GM18517 (cell line): Measurements from ENCODE around the gene EXOG.
A peak's percentile ranks its signal among the peaks of the same experiment; 100 is the strongest.

ENCODE experiments used
- ATAC-seq: cut with Tn5 transposase; IDR thresholded peaks from one replicate; pipeline ENCODE4 v1.9.1; 2021; ENCODE audit warnings: mild to moderate bottlenecking, moderate library complexity; ENCODE audit not compliant: unreplicated experiment

EXOG gene

DNA sequence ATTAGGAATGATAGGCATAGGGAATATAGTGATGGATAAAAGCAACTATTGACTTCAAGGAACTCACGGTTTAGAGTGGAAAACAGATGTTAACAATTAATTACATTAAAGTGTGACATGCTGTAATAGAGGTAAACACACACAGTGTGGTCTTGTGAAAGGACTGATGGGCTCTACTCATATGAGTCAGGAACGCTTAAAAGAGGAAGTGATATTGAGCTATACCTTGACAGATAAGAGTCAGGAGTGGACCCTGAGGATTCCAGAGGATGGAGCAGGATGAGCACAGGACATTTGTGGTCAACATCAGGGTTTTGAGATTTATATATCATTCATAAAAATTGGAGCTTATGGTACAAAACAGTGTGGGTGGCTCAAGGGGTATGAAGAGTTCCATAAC, 11.0 kb downstream of the EXOG start:
- peak; percentile 95 for ATAC-seq

- ATAC-seq = no peak
These were observed 13.6 kb downstream of the EXOG start for GRCh38 chr3:38509732-38510131.

- ATAC-seq = no peak
These were observed 14.5 kb downstream of the EXOG start for GRCh38 chr3:38510631-38511030.

DNA sequence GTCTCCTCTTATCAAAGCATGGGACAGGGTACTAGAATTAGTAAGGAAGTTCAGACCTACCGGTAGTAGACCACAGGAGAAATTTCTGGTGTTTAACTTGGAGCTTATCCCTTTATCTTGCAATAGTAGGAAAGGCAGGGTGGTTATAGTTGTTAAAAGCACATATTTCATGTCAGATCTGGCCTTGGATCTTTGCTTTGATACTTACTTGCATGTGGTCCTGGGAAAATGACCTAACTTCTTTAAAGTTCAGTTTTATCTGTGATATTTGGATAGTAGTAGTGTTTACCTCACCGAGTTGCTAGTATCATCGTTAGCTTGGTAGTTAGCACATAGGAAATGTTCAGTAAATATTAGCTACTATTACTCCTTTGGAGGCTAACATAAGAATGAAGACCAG, 15.4 kb downstream of the EXOG start:
- ATAC-seq = no peak

- no peak for ATAC-seq
These were observed 19.2 kb downstream of the EXOG start for GRCh38 chr3:38515367-38515766.

GRCh38 chr3:38516669-38517068, 20.5 kb downstream of the EXOG start:
- ATAC-seq = no peak

GRCh38 chr3:38519000-38519399, 22.9 kb downstream of the EXOG start:
- ATAC-seq = no peak

DNA sequence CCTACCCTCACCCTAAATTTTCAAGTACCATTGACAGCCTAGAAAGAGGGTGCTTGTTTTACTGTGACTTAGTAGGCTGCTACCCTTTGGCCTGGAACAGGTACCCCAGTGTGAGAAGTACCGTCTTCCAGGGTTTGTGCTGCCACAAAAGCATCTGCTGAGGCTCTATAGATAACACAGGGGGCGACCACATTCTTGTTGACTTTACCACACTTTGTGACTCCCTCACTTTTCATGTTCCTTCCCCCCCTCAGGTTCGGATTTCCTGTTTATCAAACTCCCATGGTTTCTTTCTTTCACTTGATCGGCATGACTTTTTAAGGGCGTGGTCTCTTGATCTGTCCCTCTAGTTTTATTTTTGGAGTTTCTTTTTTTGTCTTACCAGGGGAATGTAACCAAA, 23.5 kb downstream of the EXOG start:
- ATAC-seq = no peak

DNA sequence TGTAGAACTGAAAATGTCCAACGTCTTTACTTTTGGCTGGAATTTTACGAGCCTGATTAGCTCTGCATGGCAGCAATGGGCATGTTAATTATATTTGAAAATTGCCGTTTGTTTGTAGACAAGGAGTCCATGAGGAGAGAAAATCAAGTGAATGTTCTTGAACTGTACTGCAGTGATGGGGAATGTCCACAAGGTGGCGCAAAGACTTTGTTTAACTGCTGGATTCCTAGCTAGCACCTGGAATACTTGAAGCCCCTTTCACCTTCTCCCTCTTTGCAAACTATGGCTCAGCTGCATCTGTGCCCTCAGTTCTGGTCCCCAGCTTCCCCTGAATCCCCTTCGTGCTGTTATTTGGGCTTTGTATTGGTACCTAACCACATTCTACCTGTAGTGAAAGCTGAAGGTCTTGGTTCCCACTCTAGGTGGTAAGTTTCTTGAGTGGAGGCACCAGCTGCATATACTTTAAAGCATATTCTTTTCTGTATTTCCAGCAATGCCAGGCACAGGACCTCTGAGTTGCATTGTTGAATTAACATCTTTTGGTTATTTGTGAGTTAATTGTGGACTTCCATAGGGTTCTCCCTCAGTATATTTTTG, 25.3 kb downstream of the EXOG start:
- no peak for ATAC-seq

GRCh38 chr3:38522002-38522401, 25.9 kb downstream of the EXOG start:
- ATAC-seq = no peak

GRCh38 chr3:38524141-38524739, 28.1 kb downstream of the EXOG start:
- no peak for ATAC-seq

- ATAC-seq = no peak
These were observed 30.7 kb downstream of the EXOG start for GRCh38 chr3:38526792-38527191.

GRCh38 chr3:38528457-38528856, 32.3 kb downstream of the EXOG start:
- ATAC-seq = no peak

DNA sequence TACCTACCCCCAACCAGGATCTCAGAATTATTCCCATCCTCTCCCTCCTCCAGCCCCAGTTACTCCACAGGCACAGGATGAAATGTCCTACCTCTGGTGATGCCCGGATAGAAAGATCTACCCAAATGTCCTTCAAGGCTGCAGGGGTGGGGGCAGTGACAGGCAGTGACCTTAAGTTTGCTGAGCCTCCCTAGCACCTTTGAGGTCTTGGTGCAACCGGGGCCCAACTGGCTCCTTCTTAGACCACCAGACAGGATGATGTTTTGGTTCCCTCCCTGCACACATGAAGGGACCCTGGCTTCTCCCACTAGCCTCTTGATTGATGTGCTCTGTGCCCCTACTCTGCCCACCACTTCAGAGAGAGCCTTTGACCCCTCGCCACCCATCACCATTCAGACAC, 36.4 kb downstream of the EXOG start:
- no peak for ATAC-seq

DNA sequence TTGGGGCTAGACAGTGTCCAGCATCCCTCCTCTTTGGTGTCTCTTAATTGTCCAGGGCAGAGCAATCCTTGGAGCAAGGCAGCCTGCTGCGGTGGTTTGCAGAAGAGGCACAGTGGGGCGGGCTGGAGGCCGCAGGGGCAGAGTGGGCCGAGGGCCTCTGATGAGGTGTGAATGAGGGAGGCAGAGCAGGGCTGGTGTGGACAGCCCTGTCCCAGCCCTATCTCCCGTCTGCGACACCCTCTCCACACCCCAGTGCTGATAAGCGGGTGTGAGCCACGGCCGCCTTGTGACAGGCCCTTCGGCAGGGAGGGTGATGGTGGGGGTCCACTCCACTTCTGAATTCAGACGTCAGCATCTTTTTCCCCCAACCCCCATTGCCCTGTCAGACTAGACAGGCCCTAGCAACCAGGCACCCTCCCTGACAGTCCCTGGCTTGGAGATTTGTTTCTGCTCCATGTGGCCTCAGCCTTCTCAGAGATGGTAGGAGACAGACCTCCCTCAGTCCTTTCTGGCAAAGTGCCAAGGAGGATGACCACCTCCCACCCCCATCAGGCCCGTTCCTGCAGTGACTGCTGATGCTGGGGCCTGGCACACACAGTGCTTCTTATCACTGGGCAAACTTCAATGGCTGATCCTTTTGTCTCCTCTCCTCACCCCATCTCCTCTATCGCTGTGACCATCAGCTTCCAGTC, 37.3 kb downstream of the EXOG start:
- ATAC-seq = no peak

DNA sequence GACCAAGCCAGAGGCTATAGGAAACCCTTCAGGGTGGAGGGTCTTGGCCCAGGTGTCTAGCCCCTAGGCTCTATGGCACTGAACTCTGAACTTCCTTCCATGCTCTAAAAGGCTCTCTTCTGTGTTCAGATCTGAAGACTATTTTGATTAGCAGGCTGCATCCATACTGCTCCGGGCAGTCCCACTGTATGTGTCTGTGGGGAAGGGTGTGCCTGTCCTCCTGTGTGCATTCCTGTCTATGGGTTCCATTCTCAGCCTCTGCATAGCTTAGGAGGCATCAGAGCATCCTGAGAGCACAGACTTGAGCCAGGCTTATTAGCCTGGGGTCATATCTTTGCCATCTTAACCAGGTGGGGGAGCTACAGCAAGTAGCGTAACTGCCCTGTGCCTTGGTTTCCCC, 38.0 kb downstream of the EXOG start:
- no peak for ATAC-seq

DNA sequence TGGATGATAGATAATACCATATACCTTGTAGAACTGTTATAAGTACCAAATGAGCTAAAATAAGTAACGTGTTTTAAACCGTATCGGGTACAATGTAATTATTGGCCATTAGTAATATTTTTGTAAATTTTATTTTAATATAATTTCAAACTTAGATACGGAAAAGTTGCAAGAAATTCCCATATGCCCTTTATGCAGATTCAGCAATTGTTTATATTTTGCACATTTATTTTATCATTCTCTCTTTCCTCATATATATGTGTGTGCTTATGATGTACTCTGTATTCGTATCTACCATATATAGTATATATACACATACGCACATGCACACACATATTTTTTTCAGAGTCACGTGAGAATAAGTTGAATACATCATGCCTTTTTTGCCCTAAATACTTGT, 38.5 kb downstream of the EXOG start:
- ATAC-seq = no peak

DNA sequence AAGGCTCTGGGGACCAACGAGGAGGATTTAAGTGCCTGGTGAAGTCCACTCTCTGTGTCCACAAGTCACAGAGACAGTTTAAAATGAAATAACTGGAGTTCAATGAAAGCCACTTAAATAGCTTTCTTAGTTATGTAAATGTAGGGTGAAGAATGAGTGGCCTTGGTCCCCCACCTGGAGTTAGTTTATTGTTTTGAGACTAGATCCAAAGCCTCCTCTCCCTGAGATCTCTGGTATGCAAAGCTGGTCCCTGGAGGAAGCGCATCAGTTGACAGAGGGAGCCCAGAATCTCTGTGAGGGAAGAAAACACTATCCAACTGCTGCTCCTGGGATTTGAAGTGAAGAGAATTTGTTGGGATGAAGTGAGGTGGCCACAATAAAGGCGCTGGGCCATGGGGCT, 40.5 kb downstream of the EXOG start:
- ATAC-seq = no peak

- ATAC-seq = no peak
These were observed 42.7 kb downstream of the EXOG start for GRCh38 chr3:38538773-38539353.

GRCh38 chr3:38541806-38542205, 45.7 kb downstream of the EXOG start:
- ATAC-seq = no peak

DNA sequence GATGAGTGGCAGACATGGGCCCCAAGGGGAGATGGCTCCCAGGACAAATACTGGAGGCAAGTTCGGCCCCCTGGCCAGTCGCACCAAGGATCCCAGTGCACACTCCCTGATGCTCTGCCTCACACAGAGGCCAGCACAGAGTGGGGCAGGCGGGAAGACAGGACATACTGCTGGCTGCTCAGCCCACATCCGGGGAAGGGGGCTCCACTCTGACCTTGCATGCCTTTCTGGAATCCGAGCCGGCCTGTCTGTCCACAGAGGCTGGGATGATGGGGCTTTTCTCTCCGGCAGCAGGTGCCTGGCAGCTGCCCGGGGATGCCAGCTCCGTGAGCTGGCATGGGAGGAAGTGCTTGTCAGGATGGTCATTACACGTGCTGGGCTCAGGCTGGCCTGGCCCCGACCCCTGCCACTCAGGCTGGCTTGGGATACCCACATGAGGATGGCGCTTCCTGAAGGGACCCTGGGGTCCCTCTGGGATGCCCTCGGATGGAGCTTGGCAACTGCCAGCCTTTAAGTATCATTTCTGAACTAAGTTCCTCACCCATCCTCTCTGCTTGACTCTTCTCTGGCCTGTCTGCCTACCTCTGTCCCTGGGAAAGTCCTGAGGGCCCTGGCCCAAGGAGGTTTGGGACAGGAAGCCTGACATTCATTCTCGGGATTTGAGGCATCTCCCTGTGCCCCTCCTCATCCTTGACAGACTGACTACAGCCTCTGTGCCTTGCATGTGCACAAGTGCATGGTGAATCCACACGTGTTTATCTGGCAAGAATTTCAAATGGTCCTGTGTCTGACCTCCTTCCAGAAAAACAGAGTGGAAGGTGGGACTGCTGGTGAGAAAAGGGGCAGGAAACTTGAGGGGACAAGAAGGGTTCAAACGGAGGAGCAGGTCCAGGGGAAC, 46.5 kb downstream of the EXOG start:
- ATAC-seq = no peak
